Measurements from ENCODE around the gene BAD. TPM values are rescaled to one million over a fixed set of nuclear protein-coding genes. Genes with fewer than 3 reads are reported as not detected.

Gene BAD
- total and polyA plus RNA-seq, 10 donors = 27.0 to 67.3 (median 40.4) TPM

GRCh38 chr11:64224891-64225607 is 59.4 kb downstream of the BAD start:
- peak overlapping the region in 7 of 8 donors; percentile 89 to 98 (median 94) for H3K27ac ChIP-seq
- intact Hi-C loops (cut with DNase I; ENCODE audit: low total_unique reads) = no loop called here
- no peaks in the 10 kb centered on the region for H3K9me3 ChIP-seq
- TF ChIP-seq POLR2AphosphoS5 (IDR thresholded peaks at IDR 0.05) (peak; percentile 44 to 77 (median 58)), CTCF (IDR thresholded peaks at IDR 0.05 in 8 of 11, conservative IDR thresholded peaks at IDR 0.05 in 3 of 11) (peak in 1 of 11 experiments; percentile 2), POLR2A (IDR thresholded peaks at IDR 0.05) (no peak)
- peaks cover 0 to 54% (median 34%) of the 10 kb centered on the region in 6 donors for H3K36me3 ChIP-seq
- 60 to 91% (median 62%) methylated on average over 9 to 22 of the region's 22 CpGs for WGBS, 5 donors
- H3K4me1 ChIP-seq = peaks cover 34 to 91% (median 63%) of the 10 kb centered on the region in 6 donors
- H3K27me3 ChIP-seq (replicated peaks in 1 of 7) = no peaks in the 10 kb centered on the region
- H3K4me3 ChIP-seq = peak overlapping the region; percentile 72 to 97 (median 75)
- peak; percentile 84 for DNase-seq

- intact Hi-C loops (cut with DNase I; ENCODE audit: low total_unique reads) = no loop called here
- 84 to 92% (median 90%) methylated on average over 11 to 17 of the region's 17 CpGs for WGBS, 5 donors
- DNase-seq = peak; percentile 84
- TF ChIP-seq POLR2AphosphoS5 (IDR thresholded peaks at IDR 0.05) (peak; percentile 39 to 73 (median 44)), POLR2A (IDR thresholded peaks at IDR 0.05) (no peak)
- H3K27ac ChIP-seq = peak overlapping the region in 5 of 8 donors; percentile 94 to 98 (median 98)
- H3K27me3 ChIP-seq (replicated peaks in 1 of 7) = no peaks in the 10 kb centered on the region
- H3K36me3 ChIP-seq = peaks cover 0 to 59% (median 41%) of the 10 kb centered on the region in 6 donors
- H3K4me3 ChIP-seq = peak overlapping the region in 1 of 8 donors; percentile 97
- H3K4me1 ChIP-seq = peaks cover 27 to 84% (median 56%) of the 10 kb centered on the region in 6 donors
- no peaks in the 10 kb centered on the region for H3K9me3 ChIP-seq
These were observed 60.1 kb downstream of the BAD start for GRCh38 chr11:64224151-64224890.

- Histone ChIP-seq H3K9me3 (no peaks in the 10 kb centered on the region), H3K27me3 (replicated peaks in 1 of 7) (no peaks in the 10 kb centered on the region), H3K4me1 (peaks cover 23 to 82% (median 45%) of the 10 kb centered on the region in 6 donors), H3K27ac (peak overlapping the region in 6 of 8 donors; percentile 48 to 98 (median 83)), H3K4me3 (no peak overlapping the region), H3K36me3 (peaks cover 0 to 67% (median 50%) of the 10 kb centered on the region in 6 donors)
- TF ChIP-seq POLR2AphosphoS5 (IDR thresholded peaks at IDR 0.05) (peak; percentile 54 to 83 (median 65)), CTCF (IDR thresholded peaks at IDR 0.05 in 8 of 11, conservative IDR thresholded peaks at IDR 0.05 in 3 of 11) (no peak), POLR2A (IDR thresholded peaks at IDR 0.05) (no peak)
- intact Hi-C loops (cut with DNase I; ENCODE audit: low total_unique reads) = no loop called here
- no peak for DNase-seq
- 60 to 87% (median 74%) methylated on average over 14 to 24 of the region's 24 CpGs for WGBS, 5 donors
These were observed 61.3 kb downstream of the BAD start for GRCh38 chr11:64223001-64223651.

GRCh38 chr11:64222651-64223000 is 61.8 kb downstream of the BAD start:
- Histone ChIP-seq H3K9me3 (no peaks in the 10 kb centered on the region), H3K36me3 (peaks cover 0 to 72% (median 52%) of the 10 kb centered on the region in 6 donors), H3K4me1 (peaks cover 19 to 77% (median 40%) of the 10 kb centered on the region in 6 donors), H3K27ac (peak overlapping the region in 6 of 8 donors; percentile 15 to 98 (median 83)), H3K27me3 (replicated peaks in 1 of 7) (no peaks in the 10 kb centered on the region), H3K4me3 (no peak overlapping the region)
- DNase-seq = no peak
- 59 to 83% (median 79%) methylated on average over 9 of the region's 9 CpGs for WGBS, 5 donors
- intact Hi-C loops (cut with DNase I; ENCODE audit: low total_unique reads) = no loop called here
- no peak for TF ChIP-seq POLR2AphosphoS5 (IDR thresholded peaks at IDR 0.05)
- TF ChIP-seq POLR2A (IDR thresholded peaks at IDR 0.05) = no peak
- no peak for TF ChIP-seq CTCF (IDR thresholded peaks at IDR 0.05 in 8 of 11, conservative IDR thresholded peaks at IDR 0.05 in 3 of 11)

Data from spleen (tissue), 11 donors.